Measurements from ENCODE around the gene NISCH. TPM values are rescaled to one million over a fixed set of nuclear protein-coding genes. Genes with fewer than 3 reads are reported as not detected.

NISCH gene
- total RNA-seq, 1 experiment from 2014 or later = 85.0 TPM

DNA sequence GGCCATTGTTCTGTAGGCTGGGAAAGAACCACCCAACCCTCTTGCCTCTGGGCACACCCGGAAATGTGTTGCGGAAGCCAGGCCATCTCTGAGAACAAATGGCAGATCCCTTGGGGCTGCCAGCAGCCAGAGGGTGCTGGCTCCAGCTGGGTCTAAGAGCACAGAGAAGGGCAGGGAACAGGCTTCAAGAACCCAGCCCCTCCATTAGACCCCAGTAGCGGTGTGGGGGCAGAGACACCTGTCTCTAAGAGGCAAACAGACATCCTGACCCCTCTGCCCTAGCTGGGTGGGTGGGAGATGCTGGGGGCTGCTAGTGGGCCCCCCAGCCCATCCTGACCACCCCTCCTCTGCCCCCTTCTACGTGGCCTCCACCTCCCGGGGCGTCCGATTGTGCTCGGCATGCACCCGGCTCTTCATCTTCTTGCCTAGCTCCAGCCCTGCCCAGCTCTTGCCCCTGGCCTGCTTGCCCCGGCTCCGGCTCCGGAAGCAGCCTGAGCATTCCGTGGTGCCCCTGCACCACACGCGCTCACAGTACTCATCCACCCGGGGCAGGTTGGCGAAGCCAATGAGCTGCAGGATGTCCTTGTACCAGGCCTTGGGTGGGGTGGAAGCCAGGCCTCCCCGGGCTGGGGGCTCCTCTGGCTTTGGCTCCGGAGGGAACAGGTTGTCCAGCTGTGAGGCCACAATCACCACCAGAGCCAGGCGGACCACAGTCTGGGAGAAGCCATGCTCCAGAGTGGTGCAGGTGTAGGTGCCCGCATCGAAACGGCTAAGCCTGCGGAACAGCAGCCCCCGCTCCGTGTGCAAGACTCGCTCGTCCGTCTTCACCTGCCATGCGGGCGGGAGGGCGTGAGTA, 19.9 kb upstream of the NISCH start:
- H3K9me3 Mint-ChIP-seq = no peaks in the 10 kb centered on the region
- ChIA-PET CTCF (interaction anchor here (0.5 to 1.9 kb wide), 4 partner anchors 10 to 215 kb away, joined by 5 to 7 read pairs (median 6); no protein-coding TSS in a partner anchor), POLR2A (no interaction called here)
- no peaks in the 10 kb centered on the region for H3K27me3 Mint-ChIP-seq (ENCODE audit: low read depth)
- ATAC-seq = no peak
- no peak for DNase-seq (ENCODE audit: low spot score)
- H3K4me1 Mint-ChIP-seq = peaks cover 8% of the 10 kb centered on the region; the same call in 1 of the 2 replicates
- no peaks in the 10 kb centered on the region for H3K36me3 Mint-ChIP-seq
- H3K4me3 Mint-ChIP-seq = no peak overlapping the region
- TF ChIP-seq TP53 (CRISPR knock-in tag; IDR thresholded peaks at IDR 0.05) (no peak), HMGXB4 (CRISPR knock-in tag; IDR thresholded peaks at IDR 0.05) (no peak), ZNF232 (CRISPR knock-in tag; IDR thresholded peaks at IDR 0.05) (no peak), NFYB (CRISPR knock-in tag; conservative IDR thresholded peaks at IDR 0.05; ENCODE audit: low read depth) (no peak), E2F5 (CRISPR knock-in tag; IDR thresholded peaks at IDR 0.05) (no peak)
- H3K27ac Mint-ChIP-seq = no peak overlapping the region; the same call in 1 of the 2 replicates

DNA sequence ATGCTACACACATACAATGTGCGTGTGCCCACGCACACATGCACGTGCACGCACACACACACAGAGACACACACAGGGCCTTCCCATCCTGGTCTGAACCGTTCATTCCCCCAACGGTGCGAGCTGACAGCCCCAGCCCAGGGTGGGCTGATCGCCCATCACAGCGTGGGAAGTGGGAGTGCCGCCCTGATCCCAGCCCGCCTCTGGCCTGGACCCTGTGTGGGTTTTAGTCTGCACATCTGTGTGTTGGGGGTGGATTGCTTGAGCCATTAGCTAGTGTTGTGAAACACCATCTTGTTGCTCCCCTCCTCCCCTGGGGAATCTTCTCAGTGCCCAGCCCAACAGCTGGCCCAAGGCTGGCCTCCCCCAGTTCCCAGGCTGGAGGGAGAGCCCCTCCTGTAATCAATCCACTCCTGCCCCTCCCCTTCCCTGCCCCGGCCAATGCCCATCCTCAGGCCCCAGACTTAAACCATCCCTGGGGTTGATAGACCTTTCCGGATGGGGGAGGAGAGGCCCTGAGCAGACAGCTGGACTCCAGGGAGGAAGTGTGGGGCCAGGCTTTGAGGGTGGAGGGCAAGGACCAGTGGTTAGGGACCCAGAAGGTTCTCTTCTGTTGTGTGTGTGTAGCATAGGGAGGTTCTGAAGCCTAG, 18.8 kb upstream of the NISCH start:
- H3K4me1 Mint-ChIP-seq = peaks cover 8% of the 10 kb centered on the region; the same call in 1 of the 2 replicates
- no peak overlapping the region for H3K27ac Mint-ChIP-seq
- ATAC-seq (no peak; the same call in 1 of the 2 replicates), DNase-seq (ENCODE audit: low spot score) (no peak)
- H3K36me3 Mint-ChIP-seq = no peaks in the 10 kb centered on the region
- no peaks in the 10 kb centered on the region for H3K27me3 Mint-ChIP-seq (ENCODE audit: low read depth)
- CTCF ChIA-PET = interaction anchor here (1.0 to 1.9 kb wide), 4 partner anchors 10 to 52 kb away, joined by 3 to 5 read pairs (median 4); no protein-coding TSS in a partner anchor
- no peaks in the 10 kb centered on the region for H3K9me3 Mint-ChIP-seq
- POLR2A ChIA-PET = no interaction called here
- no peak overlapping the region for H3K4me3 Mint-ChIP-seq
- TF ChIP-seq, protein P1, sequence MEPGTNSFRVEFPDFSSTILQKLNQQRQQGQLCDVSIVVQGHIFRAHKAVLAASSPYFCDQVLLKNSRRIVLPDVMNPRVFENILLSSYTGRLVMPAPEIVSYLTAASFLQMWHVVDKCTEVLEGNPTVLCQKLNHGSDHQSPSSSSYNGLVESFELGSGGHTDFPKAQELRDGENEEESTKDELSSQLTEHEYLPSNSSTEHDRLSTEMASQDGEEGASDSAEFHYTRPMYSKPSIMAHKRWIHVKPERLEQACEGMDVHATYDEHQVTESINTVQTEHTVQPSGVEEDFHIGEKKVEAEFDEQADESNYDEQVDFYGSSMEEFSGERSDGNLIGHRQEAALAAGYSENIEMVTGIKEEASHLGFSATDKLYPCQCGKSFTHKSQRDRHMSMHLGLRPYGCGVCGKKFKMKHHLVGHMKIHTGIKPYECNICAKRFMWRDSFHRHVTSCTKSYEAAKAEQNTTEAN (CRISPR knock-in tag; IDR thresholded peaks at IDR 0.05) = no peak
- TF ChIP-seq MLX (CRISPR knock-in tag; IDR thresholded peaks at IDR 0.05) (no peak), PRRX2 (CRISPR knock-in tag; IDR thresholded peaks at IDR 0.05) (no peak), KAT7 (CRISPR knock-in tag; IDR thresholded peaks at IDR 0.05; ENCODE audit: borderline replicate concordance) (no peak), FOXP4 (CRISPR knock-in tag; IDR thresholded peaks at IDR 0.05) (no peak), NFATC4 (CRISPR knock-in tag; IDR thresholded peaks at IDR 0.05) (no peak), NFYB (CRISPR knock-in tag; conservative IDR thresholded peaks at IDR 0.05; ENCODE audit: low read depth) (no peak), TEAD4 (CRISPR knock-in tag; IDR thresholded peaks at IDR 0.05) (no peak), ETV6 (CRISPR knock-in tag; IDR thresholded peaks at IDR 0.05) (no peak), OVOL2 (CRISPR knock-in tag; IDR thresholded peaks at IDR 0.05; ENCODE audit: borderline replicate concordance) (no peak), ATF2 (CRISPR knock-in tag; IDR thresholded peaks at IDR 0.05; ENCODE audit: borderline replicate concordance, low read depth) (no peak)
- TF ChIP-seq, protein P2, sequence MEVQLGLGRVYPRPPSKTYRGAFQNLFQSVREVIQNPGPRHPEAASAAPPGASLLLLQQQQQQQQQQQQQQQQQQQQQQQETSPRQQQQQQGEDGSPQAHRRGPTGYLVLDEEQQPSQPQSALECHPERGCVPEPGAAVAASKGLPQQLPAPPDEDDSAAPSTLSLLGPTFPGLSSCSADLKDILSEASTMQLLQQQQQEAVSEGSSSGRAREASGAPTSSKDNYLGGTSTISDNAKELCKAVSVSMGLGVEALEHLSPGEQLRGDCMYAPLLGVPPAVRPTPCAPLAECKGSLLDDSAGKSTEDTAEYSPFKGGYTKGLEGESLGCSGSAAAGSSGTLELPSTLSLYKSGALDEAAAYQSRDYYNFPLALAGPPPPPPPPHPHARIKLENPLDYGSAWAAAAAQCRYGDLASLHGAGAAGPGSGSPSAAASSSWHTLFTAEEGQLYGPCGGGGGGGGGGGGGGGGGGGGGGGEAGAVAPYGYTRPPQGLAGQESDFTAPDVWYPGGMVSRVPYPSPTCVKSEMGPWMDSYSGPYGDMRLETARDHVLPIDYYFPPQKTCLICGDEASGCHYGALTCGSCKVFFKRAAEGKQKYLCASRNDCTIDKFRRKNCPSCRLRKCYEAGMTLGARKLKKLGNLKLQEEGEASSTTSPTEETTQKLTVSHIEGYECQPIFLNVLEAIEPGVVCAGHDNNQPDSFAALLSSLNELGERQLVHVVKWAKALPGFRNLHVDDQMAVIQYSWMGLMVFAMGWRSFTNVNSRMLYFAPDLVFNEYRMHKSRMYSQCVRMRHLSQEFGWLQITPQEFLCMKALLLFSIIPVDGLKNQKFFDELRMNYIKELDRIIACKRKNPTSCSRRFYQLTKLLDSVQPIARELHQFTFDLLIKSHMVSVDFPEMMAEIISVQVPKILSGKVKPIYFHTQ (CRISPR knock-in tag; IDR thresholded peaks at IDR 0.05) = no peak
- TF ChIP-seq, protein P3, sequence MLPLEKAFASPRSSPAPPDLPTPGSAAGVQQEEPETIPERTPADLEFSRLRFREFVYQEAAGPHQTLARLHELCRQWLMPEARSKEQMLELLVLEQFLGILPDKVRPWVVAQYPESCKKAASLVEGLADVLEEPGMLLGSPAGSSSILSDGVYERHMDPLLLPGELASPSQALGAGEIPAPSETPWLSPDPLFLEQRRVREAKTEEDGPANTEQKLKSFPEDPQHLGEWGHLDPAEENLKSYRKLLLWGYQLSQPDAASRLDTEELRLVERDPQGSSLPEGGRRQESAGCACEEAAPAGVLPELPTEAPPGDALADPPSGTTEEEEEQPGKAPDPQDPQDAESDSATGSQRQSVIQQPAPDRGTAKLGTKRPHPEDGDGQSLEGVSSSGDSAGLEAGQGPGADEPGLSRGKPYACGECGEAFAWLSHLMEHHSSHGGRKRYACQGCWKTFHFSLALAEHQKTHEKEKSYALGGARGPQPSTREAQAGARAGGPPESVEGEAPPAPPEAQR (CRISPR knock-in tag; IDR thresholded peaks at IDR 0.05) = no peak
